CD14-positive monocyte (primary cell): Measurements from ENCODE around the gene MACROH2A1. TPM values are rescaled to one million over a fixed set of nuclear protein-coding genes. Genes with fewer than 3 reads are reported as not detected.

Experiments used
- DNase-seq, 3 donors: peaks; one replicate each; pipeline ENCODE4 v3.0.0-alpha.2; 2011 to 2022
- H2AFZ ChIP-seq: 2 replicates; pipeline ENCODE4 v1.6.0; 2012; ENCODE audit warnings: mild to moderate bottlenecking, low read depth, low read length, inconsistent platforms; ENCODE audit not compliant: insufficient read depth, poor library complexity, severe bottlenecking
- H3K27ac ChIP-seq, 2 donors: 1 replicate in 1 of 2; 2 replicates in 1 of 2; pipeline ENCODE4 v1.5.1; 2012 to 2013; ENCODE audit warnings: low read length in 2 of 2, control low read depth in 1 of 2, inconsistent platforms in 1 of 2, low read depth in 1 of 2, mild to moderate bottlenecking in 1 of 2
- H3K27me3 ChIP-seq, 2 donors: one replicate each; pipeline versions ENCODE4 v1.6.0 to v1.6.1; 2011 to 2013; ENCODE audit warnings: low read length in 2 of 2; ENCODE audit not compliant: control insufficient read depth in 2 of 2, insufficient read depth in 2 of 2
- H3K36me3 ChIP-seq, 2 donors: replicated peaks in 1 of 2; 1 replicate in 1 of 2; 2 replicates in 1 of 2; pipeline versions ENCODE4 v1.5.1 to v1.6.1; 2012 to 2013; ENCODE audit warnings: low read length in 2 of 2, control low read depth in 1 of 2, inconsistent platforms in 1 of 2, mild to moderate bottlenecking in 1 of 2; ENCODE audit not compliant: insufficient read depth in 2 of 2, control insufficient read depth in 1 of 2
- H3K4me1 ChIP-seq, 2 donors: 1 replicate in 1 of 2; 2 replicates in 1 of 2; pipeline versions ENCODE4 v1.5.1 to v1.6.1; 2012 to 2013; ENCODE audit warnings: low read length in 2 of 2, control low read depth in 1 of 2, inconsistent platforms in 1 of 2, mild to moderate bottlenecking in 1 of 2, moderate library complexity in 1 of 2; ENCODE audit not compliant: insufficient read depth in 2 of 2, control insufficient read depth in 1 of 2
- H3K4me2 ChIP-seq: replicated peaks from 2 replicates; pipeline ENCODE3; 2012; ENCODE audit warnings: low read length, moderate library complexity, mild to moderate bottlenecking; ENCODE audit not compliant: poor library complexity, severe bottlenecking; ENCODE audit errors: extremely low read depth
- H3K4me3 ChIP-seq, 3 experiments: fragments of 200-600 bp in 1 of 3; sonication (generic) in 1 of 3; replicated peaks in 1 of 3; 1 replicate in 2 of 3; 2 replicates in 1 of 3; pipeline ENCODE4 v1.5.1; 2011 to 2013; ENCODE audit warnings: low read length in 3 of 3, mild to moderate bottlenecking in 3 of 3, control low read depth in 2 of 3, low read depth in 2 of 3, inconsistent platforms in 1 of 3, moderate library complexity in 1 of 3
- H3K79me2 ChIP-seq: 2 replicates; pipeline ENCODE4 v1.6.0; 2012; ENCODE audit warnings: mild to moderate bottlenecking, control low read depth, inconsistent platforms, low read length, moderate library complexity; ENCODE audit not compliant: insufficient read depth
- H3K9ac ChIP-seq: 2 replicates; pipeline ENCODE4 v1.6.0; 2017; ENCODE audit warnings: low read length, mild to moderate bottlenecking; ENCODE audit not compliant: insufficient read depth, poor library complexity, severe bottlenecking
- H3K9me3 ChIP-seq, 2 donors: replicated peaks in 1 of 2; 1 replicate in 1 of 2; 2 replicates in 1 of 2; pipeline versions ENCODE4 v1.5.1 to v1.6.1; 2012 to 2013; ENCODE audit warnings: low read length in 2 of 2, control low read depth in 1 of 2; ENCODE audit not compliant: control insufficient read depth in 1 of 2, insufficient read depth in 1 of 2
- H4K20me1 ChIP-seq: 2 replicates; pipeline ENCODE4 v1.6.0; 2012; ENCODE audit warnings: mild to moderate bottlenecking, low read length, control low read depth, moderate library complexity; ENCODE audit not compliant: insufficient read depth
- H3K27ac Mint-ChIP-seq, 7 donors: one replicate each; pipeline ENCODE4 v1.8.0; 2020; ENCODE audit warnings: mild to moderate bottlenecking in 7 of 7, mixed read lengths in 7 of 7, moderate library complexity in 6 of 7, inconsistent platforms in 2 of 7
- H3K27me3 Mint-ChIP-seq, 3 donors: one replicate each; pipeline ENCODE4 v1.8.0; 2021 to 2022; ENCODE audit warnings: low read depth in 3 of 3, mild to moderate bottlenecking in 3 of 3, mixed read lengths in 3 of 3, moderate library complexity in 3 of 3, inconsistent platforms in 1 of 3
- H3K36me3 Mint-ChIP-seq, 2 donors: one replicate each; pipeline ENCODE4 v1.8.0; 2020; ENCODE audit warnings: mixed read lengths in 2 of 2, inconsistent platforms in 1 of 2, mild to moderate bottlenecking in 1 of 2
- H3K4me1 Mint-ChIP-seq: one replicate; pipeline ENCODE4 v1.8.0; 2020; ENCODE audit warnings: mild to moderate bottlenecking, mixed read lengths
- H3K4me3 Mint-ChIP-seq, 2 donors: one replicate each; pipeline ENCODE4 v1.8.0; 2020; ENCODE audit warnings: mild to moderate bottlenecking in 2 of 2, mixed read lengths in 2 of 2, moderate library complexity in 1 of 2
- H3K9me3 Mint-ChIP-seq, 7 donors: one replicate each; pipeline ENCODE4 v1.8.0; 2020 to 2022; ENCODE audit warnings: mixed read lengths in 7 of 7, mild to moderate bottlenecking in 6 of 7, moderate library complexity in 6 of 7, inconsistent platforms in 2 of 7
- WGBS: methylation state at CpG from one replicate; pipeline ENCODE4 v1.1.5; 2013; ENCODE audit warnings: missing lambda C conversion rate; ENCODE audit not compliant: insufficient coverage; 5-methylcytosine and 5-hydroxymethylcytosine counted together
- intact Hi-C, 2 donors: fragments of 100-400 bp; cut with micrococcal nuclease; formaldehyde crosslinking; loops; one replicate each; pipeline versions ENCODE4 v1.15.0 to v1.15.1; 2023
- polyA plus RNA-seq, 3 donors: library from polyadenylated mRNA; depleted of rRNA in 1 of 3; unstranded in 2 of 3; stranded (reverse) in 1 of 3; fragments of 300-500 nt in 2 of 3; fragments of >200 nt in 1 of 3; fragmentation: Illumina TruSeq in 2 of 3; gene quantifications; 1 replicate in 2 of 3; 2 replicates in 1 of 3; pipeline ENCODE4 v1.2.3, GENCODE V29; 2012 to 2021
- TF ChIP-seq, protein P1 (sequence below): fragments of 200-600 bp; IDR thresholded peaks from one replicate; pipeline ENCODE4 v1.8.0; 2022; ENCODE audit warnings: antibody characterized with exemption, mild to moderate bottlenecking

The MACROH2A1 gene
- polyA plus RNA-seq, 3 donors: 352 to 443 (median 440) TPM

DNA sequence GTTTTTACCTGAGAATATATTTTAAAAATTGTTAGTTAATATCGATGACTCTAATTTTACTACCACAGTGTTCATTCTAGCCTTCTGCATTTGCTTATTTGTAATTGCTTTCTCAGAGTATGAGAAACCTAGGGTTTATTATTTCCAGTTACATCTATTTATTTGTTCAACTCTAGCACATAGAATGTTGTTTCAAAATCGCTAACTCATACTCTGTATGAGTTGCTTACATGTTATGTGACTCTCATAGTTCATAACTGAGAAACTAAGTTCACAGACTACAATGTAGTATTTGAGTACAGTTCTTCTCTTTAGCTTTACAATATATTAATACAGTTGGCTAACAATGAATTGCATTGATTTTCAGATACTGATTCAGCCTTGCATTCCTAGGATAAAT, 103.2 kb downstream of the MACROH2A1 start:
- Histone ChIP-seq H3K27me3 (no peaks in the 10 kb centered on the region), H3K79me2 (no peaks in the 10 kb centered on the region), H3K4me1 (no peaks in the 10 kb centered on the region), H4K20me1 (no peaks in the 10 kb centered on the region), H3K4me3 (no peak overlapping the region), H3K9me3 (no peaks in the 10 kb centered on the region), H3K27ac (no peak overlapping the region), H3K9ac (no peak overlapping the region), H3K4me2 (no peak overlapping the region), H2AFZ (no peak overlapping the region), H3K36me3 (no peaks in the 10 kb centered on the region)
- no CpG with 5 or more reads among the region's 2 CpGs for WGBS
- Mint-ChIP-seq H3K4me3 (no peak overlapping the region), H3K9me3 (peaks cover 0 to 2% (median 0%) of the 10 kb centered on the region in 7 donors), H3K36me3 (no peaks in the 10 kb centered on the region), H3K27me3 (peaks cover 0 to 5% (median 1%) of the 10 kb centered on the region in 3 donors), H3K27ac (no peak overlapping the region), H3K4me1 (peaks cover 6% of the 10 kb centered on the region)
- intact Hi-C loops: no loop called here
- TF ChIP-seq, protein P1, sequence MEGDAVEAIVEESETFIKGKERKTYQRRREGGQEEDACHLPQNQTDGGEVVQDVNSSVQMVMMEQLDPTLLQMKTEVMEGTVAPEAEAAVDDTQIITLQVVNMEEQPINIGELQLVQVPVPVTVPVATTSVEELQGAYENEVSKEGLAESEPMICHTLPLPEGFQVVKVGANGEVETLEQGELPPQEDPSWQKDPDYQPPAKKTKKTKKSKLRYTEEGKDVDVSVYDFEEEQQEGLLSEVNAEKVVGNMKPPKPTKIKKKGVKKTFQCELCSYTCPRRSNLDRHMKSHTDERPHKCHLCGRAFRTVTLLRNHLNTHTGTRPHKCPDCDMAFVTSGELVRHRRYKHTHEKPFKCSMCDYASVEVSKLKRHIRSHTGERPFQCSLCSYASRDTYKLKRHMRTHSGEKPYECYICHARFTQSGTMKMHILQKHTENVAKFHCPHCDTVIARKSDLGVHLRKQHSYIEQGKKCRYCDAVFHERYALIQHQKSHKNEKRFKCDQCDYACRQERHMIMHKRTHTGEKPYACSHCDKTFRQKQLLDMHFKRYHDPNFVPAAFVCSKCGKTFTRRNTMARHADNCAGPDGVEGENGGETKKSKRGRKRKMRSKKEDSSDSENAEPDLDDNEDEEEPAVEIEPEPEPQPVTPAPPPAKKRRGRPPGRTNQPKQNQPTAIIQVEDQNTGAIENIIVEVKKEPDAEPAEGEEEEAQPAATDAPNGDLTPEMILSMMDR: no peak
- no peak for DNase-seq

DNA sequence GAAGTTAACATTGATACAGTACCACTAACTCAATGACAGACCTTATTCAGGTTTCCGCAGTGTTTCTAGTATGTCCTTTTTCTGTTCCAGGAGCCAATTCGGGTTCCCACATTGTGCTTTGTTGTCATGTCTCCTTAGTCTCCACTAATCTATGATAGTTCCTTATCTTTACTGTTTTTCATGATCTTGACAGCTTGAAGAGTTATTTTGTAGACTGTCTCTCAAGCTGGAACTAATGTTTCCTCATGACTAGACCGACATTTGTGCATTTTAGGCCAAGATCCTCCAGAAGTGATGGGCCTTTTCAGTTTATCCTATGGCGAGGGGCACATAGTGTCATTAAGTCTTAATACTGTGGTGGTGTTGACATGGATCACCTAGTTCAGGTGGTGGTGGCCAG, 104.2 kb downstream of the MACROH2A1 start:
- H4K20me1 ChIP-seq: no peaks in the 10 kb centered on the region
- H3K9me3 Mint-ChIP-seq: peaks cover 0 to 5% (median 0%) of the 10 kb centered on the region in 7 donors
- no peak overlapping the region for H3K9ac ChIP-seq
- H3K4me2 ChIP-seq: no peak overlapping the region
- H3K27me3 ChIP-seq: no peaks in the 10 kb centered on the region
- no peak overlapping the region for H3K27ac ChIP-seq
- H3K36me3 ChIP-seq: no peaks in the 10 kb centered on the region
- TF ChIP-seq, protein P1: no peak
- H3K9me3 ChIP-seq: no peaks in the 10 kb centered on the region
- peaks cover 0 to 5% (median 2%) of the 10 kb centered on the region in 3 donors for H3K27me3 Mint-ChIP-seq
- no peak overlapping the region for H3K4me3 ChIP-seq
- no peaks in the 10 kb centered on the region for H3K4me1 ChIP-seq
- H3K27ac Mint-ChIP-seq: no peak overlapping the region
- intact Hi-C loops: no loop called here
- H3K79me2 ChIP-seq: no peaks in the 10 kb centered on the region
- H3K4me3 Mint-ChIP-seq: no peak overlapping the region
- peaks cover 6% of the 10 kb centered on the region for H3K4me1 Mint-ChIP-seq
- no peaks in the 10 kb centered on the region for H3K36me3 Mint-ChIP-seq
- DNase-seq: no peak
- WGBS: 100% methylated on average over 1 of the region's 4 CpGs
- H2AFZ ChIP-seq: no peak overlapping the region
